ENCODE results near the gene TTC39A.
"Not testable (repeated sequence)": the region's sequence is repeated elsewhere in the genome, so short reads cannot be mapped to it uniquely, and the experiment has no call there.

Gene TTC39A

GRCh38 chr1:51264451-51264850, 65.9 kb downstream of the TTC39A start:
- DNase-seq: no peak

GRCh38 chr1:51263147-51263877, 67.0 kb downstream of the TTC39A start:
- no peak for DNase-seq

- no peak for DNase-seq
Observed at GRCh38 chr1:51255331-51255730, 75.0 kb downstream of the TTC39A start.

- DNase-seq: no peak
Observed at GRCh38 chr1:51253691-51254090, 76.7 kb downstream of the TTC39A start.

- no peak for DNase-seq
Observed at GRCh38 chr1:51252366-51252765, 78.0 kb downstream of the TTC39A start.

- not testable (repeated sequence) for DNase-seq
Observed at GRCh38 chr1:51251165-51251564, 79.2 kb downstream of the TTC39A start.

GRCh38 chr1:51250729-51251128, 79.6 kb downstream of the TTC39A start:
- DNase-seq: not testable (repeated sequence)

- DNase-seq: no peak
Observed at GRCh38 chr1:51249445-51249844, 80.9 kb downstream of the TTC39A start.

- no peak for DNase-seq
Observed at GRCh38 chr1:51247499-51247898, 82.9 kb downstream of the TTC39A start.

GRCh38 chr1:51247022-51247421, 83.3 kb downstream of the TTC39A start:
- DNase-seq: no peak

- no peak for DNase-seq
Observed at GRCh38 chr1:51242546-51242945, 87.8 kb downstream of the TTC39A start.

GRCh38 chr1:51241119-51241518, 89.2 kb downstream of the TTC39A start:
- DNase-seq: no peak

GRCh38 chr1:51240084-51240483, 90.3 kb downstream of the TTC39A start:
- DNase-seq: no peak

GRCh38 chr1:51238034-51238403, 92.3 kb downstream of the TTC39A start:
- DNase-seq: no peak

GRCh38 chr1:51237351-51238033, 92.9 kb downstream of the TTC39A start:
- no peak for DNase-seq

Measured in activated CD4-positive, alpha-beta T cell treated with anti-CD3 and anti-CD28 coated beads, Interleukin-10, Interleukin-2, amounts not matched to agents 100 ng/mL and 50 ng/mL, durations not matched to agents 16 hours and 8 hours (primary cell).